ENCODE measurements around the gene CNTN1. TPM values are rescaled to one million over a fixed set of nuclear protein-coding genes. Genes with fewer than 3 reads are reported as not detected.

The CNTN1 gene
- total RNA-seq, 4 donors from 2014 or later: 44.2 to 65.6 (median 57.6) TPM

DNA sequence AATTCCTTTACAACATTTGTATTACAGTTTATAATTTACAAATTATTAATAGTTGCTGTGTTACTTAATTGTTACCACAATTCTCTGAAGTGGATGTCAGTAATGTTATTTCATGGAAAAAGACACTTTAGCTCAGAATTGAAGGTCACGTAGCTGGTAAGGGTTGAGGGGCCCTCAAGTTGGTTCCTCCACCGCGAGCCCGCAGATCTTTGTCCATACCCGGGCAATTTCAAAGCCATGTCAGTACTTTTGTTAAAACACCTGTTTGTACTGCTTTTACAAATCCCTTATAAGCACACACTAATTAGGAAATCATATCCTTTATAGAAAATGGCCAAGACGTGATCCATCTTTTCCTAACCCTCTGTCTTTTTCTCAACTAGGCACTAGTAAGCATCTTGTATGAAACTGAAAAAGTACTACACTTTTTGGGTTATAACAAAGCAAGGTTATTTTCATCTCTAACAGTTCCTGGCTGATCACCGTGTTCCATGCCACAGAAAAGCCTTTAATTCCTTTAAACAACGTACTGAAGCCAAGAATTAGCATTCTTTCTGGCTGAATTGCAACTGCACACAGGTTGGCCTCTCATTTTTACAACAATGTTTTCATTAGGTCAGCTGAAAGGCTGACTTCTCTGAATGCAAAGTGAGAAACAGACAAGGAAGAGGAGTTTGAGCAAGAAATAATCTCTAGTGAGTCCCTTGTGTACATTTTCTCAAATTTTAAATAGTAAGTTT, 76.1 kb downstream of the CNTN1 start:
- H3K9me3 ChIP-seq: no peaks in the 10 kb centered on the region
- 74% methylated on average over 8 of the region's 8 CpGs for WGBS
- H3K27me3 ChIP-seq: no peaks in the 10 kb centered on the region
- H3K36me3 ChIP-seq: no peaks in the 10 kb centered on the region
- TF ChIP-seq EP300 (IDR thresholded peaks at IDR 0.05) (peak; percentile 29), POLR2AphosphoS5 (IDR thresholded peaks at IDR 0.05) (peak in 1 of 2 donors; percentile 69)
- TF ChIP-seq, protein P1, sequence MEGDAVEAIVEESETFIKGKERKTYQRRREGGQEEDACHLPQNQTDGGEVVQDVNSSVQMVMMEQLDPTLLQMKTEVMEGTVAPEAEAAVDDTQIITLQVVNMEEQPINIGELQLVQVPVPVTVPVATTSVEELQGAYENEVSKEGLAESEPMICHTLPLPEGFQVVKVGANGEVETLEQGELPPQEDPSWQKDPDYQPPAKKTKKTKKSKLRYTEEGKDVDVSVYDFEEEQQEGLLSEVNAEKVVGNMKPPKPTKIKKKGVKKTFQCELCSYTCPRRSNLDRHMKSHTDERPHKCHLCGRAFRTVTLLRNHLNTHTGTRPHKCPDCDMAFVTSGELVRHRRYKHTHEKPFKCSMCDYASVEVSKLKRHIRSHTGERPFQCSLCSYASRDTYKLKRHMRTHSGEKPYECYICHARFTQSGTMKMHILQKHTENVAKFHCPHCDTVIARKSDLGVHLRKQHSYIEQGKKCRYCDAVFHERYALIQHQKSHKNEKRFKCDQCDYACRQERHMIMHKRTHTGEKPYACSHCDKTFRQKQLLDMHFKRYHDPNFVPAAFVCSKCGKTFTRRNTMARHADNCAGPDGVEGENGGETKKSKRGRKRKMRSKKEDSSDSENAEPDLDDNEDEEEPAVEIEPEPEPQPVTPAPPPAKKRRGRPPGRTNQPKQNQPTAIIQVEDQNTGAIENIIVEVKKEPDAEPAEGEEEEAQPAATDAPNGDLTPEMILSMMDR (IDR thresholded peaks at IDR 0.05): no peak
- peak overlapping the region; percentile 79 to 84 (median 79) for H3K27ac ChIP-seq (replicated peaks in 1 of 4)
- peak overlapping the region in 1 of 4 donors; percentile 14 for H3K4me3 ChIP-seq
- intact Hi-C loops (cut with DNase I): no loop called here
- peaks cover 0 to 62% (median 36%) of the 10 kb centered on the region in 4 donors for H3K4me1 ChIP-seq
- no peak for DNase-seq (ENCODE audit: extremely low spot score)

DNA sequence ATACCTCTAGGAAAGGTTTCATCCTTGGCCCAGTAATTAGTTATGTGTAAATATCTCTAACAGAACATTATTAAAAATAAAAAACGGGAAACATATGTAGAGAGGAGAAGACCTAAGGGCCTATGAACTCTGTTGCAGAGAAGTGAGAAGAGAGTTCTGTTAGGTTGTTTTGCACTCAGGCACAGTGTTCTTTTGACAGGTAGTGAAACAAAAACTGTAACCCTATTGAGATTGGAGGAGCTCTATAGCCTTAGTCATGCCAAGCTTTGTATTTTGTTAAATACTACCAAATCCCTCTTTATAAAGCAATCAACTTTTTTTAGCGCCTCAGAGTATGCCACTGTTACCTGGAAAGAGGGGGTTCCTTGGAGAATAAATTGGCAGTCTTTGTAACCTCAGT, 77.6 kb downstream of the CNTN1 start:
- no peaks in the 10 kb centered on the region for H3K9me3 ChIP-seq
- H3K36me3 ChIP-seq: no peaks in the 10 kb centered on the region
- intact Hi-C loops (cut with DNase I): no loop called here
- H3K27me3 ChIP-seq: no peaks in the 10 kb centered on the region
- H3K4me1 ChIP-seq: peaks cover 0 to 52% (median 35%) of the 10 kb centered on the region in 4 donors
- DNase-seq (ENCODE audit: extremely low spot score): no peak
- H3K4me3 ChIP-seq: no peak overlapping the region
- no peak for TF ChIP-seq POLR2AphosphoS5 (IDR thresholded peaks at IDR 0.05)
- no peak for TF ChIP-seq EP300 (IDR thresholded peaks at IDR 0.05)
- H3K27ac ChIP-seq (replicated peaks in 1 of 4): peak overlapping the region; percentile 28 to 79 (median 48)
- 47% methylated on average over 2 of the region's 2 CpGs for WGBS

GRCh38 chr12:40770781-40771180, 78.5 kb downstream of the CNTN1 start:
- TF ChIP-seq, protein P1 (IDR thresholded peaks at IDR 0.05): no peak
- TF ChIP-seq POLR2A (IDR thresholded peaks at IDR 0.05; ENCODE audit: low read depth) (no peak), EP300 (IDR thresholded peaks at IDR 0.05) (no peak), POLR2AphosphoS5 (IDR thresholded peaks at IDR 0.05) (no peak)
- Histone ChIP-seq H3K36me3 (no peaks in the 10 kb centered on the region), H3K4me1 (peaks cover 0 to 56% (median 36%) of the 10 kb centered on the region in 4 donors), H3K4me3 (no peak overlapping the region), H3K9me3 (no peaks in the 10 kb centered on the region), H3K27ac (replicated peaks in 1 of 4) (peak overlapping the region in 2 of 4 donors; percentile 40 to 79), H3K27me3 (no peaks in the 10 kb centered on the region)
- no peak for DNase-seq (ENCODE audit: extremely low spot score)
- intact Hi-C loops (cut with DNase I): no loop called here
- 90% methylated on average over 2 of the region's 2 CpGs for WGBS

GRCh38 chr12:40775661-40776060, 83.4 kb downstream of the CNTN1 start:
- 71% methylated on average over 2 of the region's 2 CpGs for WGBS

GRCh38 chr12:40784102-40784501, 91.9 kb downstream of the CNTN1 start:
- H3K27me3 ChIP-seq: no peaks in the 10 kb centered on the region
- 92% methylated on average over 2 of the region's 2 CpGs for WGBS
- H3K36me3 ChIP-seq: no peaks in the 10 kb centered on the region
- H3K4me3 ChIP-seq: no peak overlapping the region
- no peak overlapping the region for H3K27ac ChIP-seq (replicated peaks in 1 of 4)
- no peak for DNase-seq (ENCODE audit: extremely low spot score)
- H3K9me3 ChIP-seq: no peaks in the 10 kb centered on the region
- intact Hi-C loops (cut with DNase I): no loop called here
- no peak for TF ChIP-seq POLR2AphosphoS5 (IDR thresholded peaks at IDR 0.05)
- H3K4me1 ChIP-seq: peaks cover 0 to 30% (median 6%) of the 10 kb centered on the region in 4 donors

More at GRCh38 chr12:40775661-40776060, 83.4 kb downstream of the CNTN1 start:
- TF ChIP-seq, protein P1 (IDR thresholded peaks at IDR 0.05): no peak
- no peak for TF ChIP-seq POLR2AphosphoS5 (IDR thresholded peaks at IDR 0.05)
- no peak for TF ChIP-seq EP300 (IDR thresholded peaks at IDR 0.05)
- TF ChIP-seq POLR2A (IDR thresholded peaks at IDR 0.05; ENCODE audit: low read depth): no peak
- intact Hi-C loops (cut with DNase I): no loop called here
- Histone ChIP-seq H3K27me3 (no peaks in the 10 kb centered on the region), H3K36me3 (no peaks in the 10 kb centered on the region), H3K27ac (replicated peaks in 1 of 4) (no peak overlapping the region), H3K4me1 (peaks cover 0 to 18% (median 13%) of the 10 kb centered on the region in 4 donors), H3K9me3 (no peaks in the 10 kb centered on the region), H3K4me3 (no peak overlapping the region)
- no peak for DNase-seq (ENCODE audit: extremely low spot score)
